ENCODE data around the gene TCHP.
A peak's percentile ranks its signal among the peaks of the same experiment; 100 is the strongest.

TCHP gene

GRCh38 chr12:109900752-109901580 lies 892 bp downstream of the TCHP start:
- H3K27ac ChIP-seq: peak overlapping the region; percentile 89
- TF ChIP-seq CTCF (conservative IDR thresholded peaks at IDR 0.05): no peak

GRCh38 chr12:109902891-109903418 lies 2.9 kb downstream of the TCHP start:
- no peak for TF ChIP-seq CTCF (conservative IDR thresholded peaks at IDR 0.05)

GRCh38 chr12:109905301-109905700 lies 5.2 kb downstream of the TCHP start:
- H3K27ac ChIP-seq: no peak overlapping the region
- no peak for TF ChIP-seq CTCF (conservative IDR thresholded peaks at IDR 0.05)

More at GRCh38 chr12:109902891-109903418, 2.9 kb downstream of the TCHP start:
- no peak overlapping the region for H3K27ac ChIP-seq

- TF ChIP-seq CTCF (conservative IDR thresholded peaks at IDR 0.05): no peak
Observed at GRCh38 chr12:109910254-109910968, 10.3 kb downstream of the TCHP start.

GRCh38 chr12:109910969-109911348 lies 10.9 kb downstream of the TCHP start:
- no peak overlapping the region for H3K27ac ChIP-seq
- peak; percentile 26; the same call in 1 of the 2 replicates for TF ChIP-seq CTCF (conservative IDR thresholded peaks at IDR 0.05)

More at GRCh38 chr12:109910254-109910968, 10.3 kb downstream of the TCHP start:
- H3K27ac ChIP-seq: no peak overlapping the region

- no peak for TF ChIP-seq CTCF (conservative IDR thresholded peaks at IDR 0.05)
- H3K27ac ChIP-seq: no peak overlapping the region
Observed at GRCh38 chr12:109912855-109913321, 12.8 kb downstream of the TCHP start.

- TF ChIP-seq CTCF (conservative IDR thresholded peaks at IDR 0.05): no peak
- H3K27ac ChIP-seq: peak overlapping the region; percentile 49
Observed at GRCh38 chr12:109914461-109914860, 14.4 kb downstream of the TCHP start.
